Panc1 (cell line): ENCODE data around the gene GLB1L. TPM values are rescaled to one million over a fixed set of nuclear protein-coding genes. Genes with fewer than 3 reads are reported as not detected.

Source experiments
- ATAC-seq: fragments of 200-7000 bp; cut with Tn5 transposase; 2 replicates; pipeline ENCODE4 v1.9.1; 2020; ENCODE audit warnings: mild to moderate bottlenecking, moderate library complexity
- BruUV-seq: library from RNA; stranded (reverse); fragments of 400-500 nt; replicated peaks from 2 replicates; lab custom pipeline; 2021; lab: Mats Ljungman, UMichigan
- CTCF ChIA-PET: fragments of 300-600 bp; sonication (Branson Sonifier 250); formaldehyde crosslinking; loops from one replicate; lab custom pipeline; 2022; ENCODE audit warnings: antibody characterized with exemption; lab: Charles Lee
- POLR2A ChIA-PET: fragments of 300-600 bp; sonication (Branson Sonifier 250); formaldehyde crosslinking; loops from one replicate; lab custom pipeline; 2022; ENCODE audit warnings: antibody characterized with exemption; lab: Charles Lee
- DNase-seq: peaks from one replicate; pipeline ENCODE4 v3.0.0-alpha.2; 2010; ENCODE audit warnings: low read depth, low spot score
- H3K27ac ChIP-seq: 2 replicates; pipeline ENCODE4 v1.5.1; 2011; ENCODE audit warnings: mild to moderate bottlenecking, low read length, inconsistent platforms
- H3K27me3 ChIP-seq: fragments of 200-500 bp; sonication (Bioruptor generic); 2 replicates; pipeline ENCODE4 v1.6.0; 2014; ENCODE audit warnings: low read length, inconsistent platforms; ENCODE audit not compliant: control insufficient read depth, insufficient read depth
- H3K36me3 ChIP-seq: fragments of 200-500 bp; sonication (Bioruptor generic); 2 replicates; pipeline ENCODE4 v1.5.1; 2014; ENCODE audit warnings: inconsistent platforms, mild to moderate bottlenecking, low read length, moderate library complexity; ENCODE audit not compliant: control insufficient read depth, insufficient read depth
- H3K4me1 ChIP-seq: 2 replicates; pipeline ENCODE4 v1.5.1; 2011; ENCODE audit warnings: inconsistent platforms, mild to moderate bottlenecking, low read length, moderate library complexity; ENCODE audit not compliant: control insufficient read depth, insufficient read depth
- H3K4me3 ChIP-seq, 2 experiments: 2 replicates each; pipeline ENCODE4 v1.5.1; 2011 to 2012; ENCODE audit warnings: low read depth in 2 of 2, low read length in 2 of 2, mild to moderate bottlenecking in 2 of 2, inconsistent platforms in 1 of 2, moderate library complexity in 1 of 2
- H3K9me3 ChIP-seq: fragments of 200-500 bp; sonication (Bioruptor generic); 2 replicates; pipeline ENCODE4 v1.5.1; 2014; ENCODE audit warnings: low read depth, mild to moderate bottlenecking, inconsistent platforms, low read length, moderate library complexity; ENCODE audit not compliant: control insufficient read depth, insufficient read depth
- CTCF ChIP-seq: fragments of 450-650 bp; IDR thresholded peaks from 2 replicates; pipeline ENCODE4 v1.5.1; 2017; ENCODE audit warnings: mild to moderate bottlenecking
- POLR2AphosphoS5 ChIP-seq: IDR thresholded peaks from 2 replicates; pipeline ENCODE4 v1.6.1; 2012; ENCODE audit warnings: mild to moderate bottlenecking, low read depth, low read length, moderate library complexity
- REST ChIP-seq, 2 experiments: IDR thresholded peaks; 2 replicates each; pipeline ENCODE4 v1.6.1; 2011 to 2012; ENCODE audit warnings: low read depth in 2 of 2, control low read depth in 1 of 2, low read length in 1 of 2, mild to moderate bottlenecking in 1 of 2, moderate library complexity in 1 of 2; ENCODE audit not compliant: insufficient read depth in 1 of 2
- SIN3A ChIP-seq: IDR thresholded peaks from 2 replicates; pipeline ENCODE4 v1.6.1; 2012; ENCODE audit warnings: low read depth, mild to moderate bottlenecking, low read length, moderate library complexity, borderline replicate concordance; ENCODE audit not compliant: insufficient read depth
- TCF7L2 ChIP-seq: IDR thresholded peaks from 2 replicates; pipeline ENCODE4 v1.6.1; 2011; ENCODE audit warnings: mild to moderate bottlenecking, low read depth, low read length, inconsistent platforms
- in situ Hi-C: cut with HindIII; loops from 2 replicates; pipeline ENCODE4 v1.10.0; 2016; ENCODE audit warnings: low sequenced_read_pairs, low pct_unique_long_range_greater_than_20kb
- intact Hi-C: fragments of 100-400 bp; cut with micrococcal nuclease; formaldehyde crosslinking; loops from one replicate; pipeline ENCODE4 v1.10.0; 2022; ENCODE audit not compliant: unreplicated experiment
- total RNA-seq: library from RNA; stranded (reverse); gene quantifications from one replicate; pipeline ENCODE4 v1.2.1, GENCODE V29; 2021; ENCODE audit not compliant: unreplicated experiment

Gene GLB1L
- total RNA-seq, 1 experiment from 2014 or later = 8.1 TPM

GRCh38 chr2:219270055-219270372 lies 24.8 kb upstream of the GLB1L start:
- H3K4me1 ChIP-seq = peaks cover 17% of the 10 kb centered on the region
- in situ Hi-C loops = no loop called here
- H3K9me3 ChIP-seq = no peaks in the 10 kb centered on the region
- intact Hi-C loops = no loop called here
- H3K36me3 ChIP-seq = no peaks in the 10 kb centered on the region
- no peak for TF ChIP-seq POLR2AphosphoS5
- TF ChIP-seq SIN3A = no peak
- no peak for TF ChIP-seq REST (IDR thresholded peaks at IDR 0.05; ENCODE audit: insufficient read depth in 1 of 2, low read depth in 2 of 2, low read length in 1 of 2)
- no peak for TF ChIP-seq CTCF
- TF ChIP-seq TCF7L2 = no peak
- H3K27me3 ChIP-seq = no peaks in the 10 kb centered on the region
- H3K27ac ChIP-seq = no peak overlapping the region
- H3K4me3 ChIP-seq = no peak overlapping the region
- CTCF ChIA-PET = no interaction called here
- POLR2A ChIA-PET = no interaction called here
- DNase-seq (no peak), ATAC-seq (no peak)
- no TSS peak for BruUV-seq

- ChIA-PET POLR2A (no interaction called here), CTCF (no interaction called here)
- intact Hi-C loops (no loop called here), in situ Hi-C loops (no loop called here)
- DNase-seq (no peak), ATAC-seq (no peak)
- Histone ChIP-seq H3K36me3 (no peaks in the 10 kb centered on the region), H3K9me3 (no peaks in the 10 kb centered on the region), H3K4me3 (no peak overlapping the region), H3K27me3 (no peaks in the 10 kb centered on the region), H3K27ac (no peak overlapping the region), H3K4me1 (peaks cover 12% of the 10 kb centered on the region)
- no peak for TF ChIP-seq TCF7L2
- TF ChIP-seq REST (IDR thresholded peaks at IDR 0.05; ENCODE audit: insufficient read depth in 1 of 2, low read depth in 2 of 2, low read length in 1 of 2) = no peak
- TF ChIP-seq CTCF = no peak
- TF ChIP-seq POLR2AphosphoS5 = no peak
- TF ChIP-seq SIN3A = no peak
- BruUV-seq = no TSS peak
Measured at GRCh38 chr2:219269362-219270054, 24.3 kb upstream of the GLB1L start.
